ACC112 (cell line): ENCODE results near the gene KAZALD1.

ENCODE experiments used
- H2AFZ ChIP-seq: fragments of 200-600 bp; sonication (generic); one replicate; pipeline ENCODE4 v1.6.0; 2017; ENCODE audit warnings: antibody characterized with exemption, low read length; ENCODE audit not compliant: unreplicated experiment
- H3K27ac ChIP-seq: fragments of 200-600 bp; sonication (generic); 2 replicates; pipeline ENCODE4 v1.5.1; 2014; ENCODE audit warnings: low read depth, mild to moderate bottlenecking, antibody characterized with exemption, low read length, moderate library complexity
- H3K27me3 ChIP-seq: fragments of 200-600 bp; sonication (generic); 2 replicates; pipeline ENCODE4 v1.6.1; 2014; ENCODE audit warnings: mild to moderate bottlenecking, antibody characterized with exemption, low read length, moderate library complexity, mixed read lengths; ENCODE audit not compliant: insufficient read depth
- H3K36me3 ChIP-seq: fragments of 200-600 bp; sonication (generic); 2 replicates; pipeline ENCODE4 v1.6.1; 2016; ENCODE audit warnings: mild to moderate bottlenecking, antibody characterized with exemption, low read length, moderate library complexity, mixed read lengths; ENCODE audit not compliant: insufficient read depth
- H3K4me1 ChIP-seq: fragments of 200-600 bp; sonication (generic); one replicate; pipeline ENCODE4 v1.6.1; 2016; ENCODE audit warnings: low read length, mixed read lengths; ENCODE audit not compliant: insufficient read depth, unreplicated experiment, control insufficient read depth
- H3K4me3 ChIP-seq: fragments of 200-600 bp; sonication (generic); 2 replicates; pipeline ENCODE4 v1.5.1; 2014; ENCODE audit warnings: mild to moderate bottlenecking, low read depth, low read length
- H3K79me2 ChIP-seq: fragments of 200-600 bp; sonication (generic); one replicate; pipeline ENCODE4 v1.6.0; 2016; ENCODE audit warnings: low read length; ENCODE audit not compliant: control insufficient read depth, unreplicated experiment, insufficient read depth

KAZALD1 gene

DNA sequence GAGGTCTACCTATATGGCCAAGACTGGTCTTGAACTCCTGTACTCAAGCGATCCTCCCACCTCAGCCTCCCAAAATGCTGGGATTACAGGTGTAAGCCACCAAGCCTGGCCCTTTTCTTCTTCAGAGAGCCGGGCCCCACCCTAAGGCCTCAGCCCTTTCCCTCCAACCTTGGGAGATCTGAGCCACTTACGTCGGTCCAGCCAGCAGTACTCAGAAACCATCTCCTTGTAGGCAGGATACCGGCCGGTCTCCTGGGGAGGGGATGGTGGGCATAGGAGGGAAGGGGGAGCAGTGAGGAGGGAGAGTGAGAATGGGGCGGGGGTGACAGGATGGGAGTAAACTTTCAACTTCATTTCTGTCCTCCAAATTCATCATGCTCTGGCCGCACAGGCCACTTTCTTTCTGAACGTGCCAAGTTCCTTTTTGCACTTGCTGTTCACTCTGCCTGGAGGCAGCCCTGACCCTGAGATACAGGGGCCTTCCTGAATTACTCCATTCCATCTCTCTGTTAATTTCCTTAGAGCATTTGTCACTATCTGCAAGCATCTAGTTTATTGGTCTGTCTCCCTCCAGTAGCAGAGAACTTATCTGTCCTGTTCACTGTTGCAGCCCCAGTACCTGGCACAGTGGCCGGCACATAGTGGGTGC, 41.2 kb upstream of the KAZALD1 start:
- H3K27ac ChIP-seq: no peak overlapping the region
- H3K4me1 ChIP-seq: peaks cover 7% of the 10 kb centered on the region
- no peaks in the 10 kb centered on the region for H3K27me3 ChIP-seq
- no peak overlapping the region for H3K4me3 ChIP-seq
- H2AFZ ChIP-seq: no peak overlapping the region
- H3K36me3 ChIP-seq: no peaks in the 10 kb centered on the region
- H3K79me2 ChIP-seq: no peaks in the 10 kb centered on the region

DNA sequence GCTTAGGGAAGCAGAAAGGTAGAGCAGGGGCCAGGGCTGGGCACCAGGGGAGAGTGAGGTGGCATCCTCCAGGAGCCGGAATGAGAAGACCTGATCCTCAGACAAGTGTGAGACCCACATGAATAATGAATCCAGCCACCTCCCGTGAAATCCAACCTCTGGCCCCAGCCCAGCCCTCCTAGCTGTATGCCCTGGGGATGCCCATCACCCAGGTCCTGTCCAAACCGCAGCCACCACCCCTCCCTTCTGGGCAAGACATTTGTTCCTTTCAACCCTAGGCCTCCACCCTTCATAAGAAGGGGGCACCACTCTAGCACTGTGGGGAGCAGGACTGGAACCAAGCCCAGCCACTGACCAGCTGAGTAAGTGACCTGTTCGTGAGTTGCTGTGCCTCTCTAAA, 40.5 kb upstream of the KAZALD1 start:
- Histone ChIP-seq H3K27ac (no peak overlapping the region), H3K4me1 (peaks cover 5% of the 10 kb centered on the region), H3K27me3 (no peaks in the 10 kb centered on the region), H3K36me3 (no peaks in the 10 kb centered on the region), H3K79me2 (no peaks in the 10 kb centered on the region), H3K4me3 (no peak overlapping the region), H2AFZ (no peak overlapping the region)

DNA sequence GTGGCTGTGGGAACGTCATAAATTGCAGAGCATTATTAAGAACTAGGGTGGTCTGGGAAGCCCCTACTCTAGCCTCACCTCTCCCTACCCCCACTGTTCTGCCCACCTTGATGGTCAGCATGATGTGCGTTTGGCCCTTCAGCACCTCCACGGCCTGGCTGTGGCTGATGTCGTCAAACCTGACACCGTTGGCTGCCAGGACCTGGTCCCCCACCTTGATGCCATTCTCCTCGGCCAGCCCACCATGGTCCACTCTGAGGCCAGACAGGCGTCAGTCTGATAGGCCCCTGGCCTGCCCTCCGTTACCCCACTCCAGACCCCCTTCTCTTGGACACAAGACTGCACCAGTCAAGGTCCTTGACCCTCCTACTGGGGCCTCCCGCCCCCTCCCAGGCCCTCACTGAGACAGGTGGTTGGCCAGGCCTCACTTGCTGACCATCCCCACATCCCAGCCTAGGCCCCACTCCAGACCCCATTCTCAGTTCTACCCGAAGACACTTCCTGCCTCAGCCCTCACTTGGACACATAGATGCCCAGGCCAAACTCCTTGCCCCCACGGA, 40.0 kb upstream of the KAZALD1 start:
- no peaks in the 10 kb centered on the region for H3K36me3 ChIP-seq
- H3K27ac ChIP-seq: no peak overlapping the region
- no peak overlapping the region for H2AFZ ChIP-seq
- no peak overlapping the region for H3K4me3 ChIP-seq
- no peaks in the 10 kb centered on the region for H3K27me3 ChIP-seq
- H3K79me2 ChIP-seq: no peaks in the 10 kb centered on the region
- H3K4me1 ChIP-seq: peaks cover 5% of the 10 kb centered on the region

DNA sequence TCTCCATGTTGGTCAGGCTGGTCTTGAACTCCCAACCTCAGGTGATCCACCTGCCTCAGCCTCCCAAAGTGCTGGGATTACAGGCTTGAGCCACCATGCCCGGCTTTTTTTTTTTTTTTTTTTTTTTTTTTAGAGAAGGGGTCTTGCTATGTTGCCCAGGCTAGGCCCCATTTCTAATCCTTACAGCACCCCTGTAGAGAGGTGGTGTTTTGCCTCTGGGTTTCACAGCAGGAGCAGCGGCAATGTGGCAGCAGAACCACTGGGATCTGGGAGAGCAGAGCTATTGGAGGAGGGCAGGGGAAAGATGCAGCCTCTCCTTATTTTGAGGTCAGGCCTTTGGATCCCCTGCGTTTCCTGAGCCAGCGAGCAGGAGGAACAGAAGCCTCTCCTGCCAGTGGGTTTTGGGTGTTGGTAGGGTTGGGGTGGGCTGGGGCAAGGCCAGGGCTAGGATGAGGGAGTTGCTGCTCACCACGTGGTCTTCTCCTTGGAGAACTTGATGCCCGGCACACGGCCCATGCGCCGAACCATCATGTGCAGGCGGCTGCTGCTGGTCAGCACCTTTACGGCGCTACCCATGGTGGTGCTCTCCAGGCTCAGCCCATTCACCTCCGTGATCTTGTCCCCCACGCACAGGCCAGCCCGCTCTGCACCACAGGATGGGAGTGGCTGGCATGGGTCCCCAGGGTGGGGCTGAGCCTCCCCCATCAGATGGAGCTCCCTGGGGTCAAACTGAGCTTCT, 38.7 kb upstream of the KAZALD1 start:
- H3K27me3 ChIP-seq: no peaks in the 10 kb centered on the region
- H3K36me3 ChIP-seq: no peaks in the 10 kb centered on the region
- no peaks in the 10 kb centered on the region for H3K79me2 ChIP-seq
- no peak overlapping the region for H2AFZ ChIP-seq
- peaks cover 5% of the 10 kb centered on the region for H3K4me1 ChIP-seq
- no peak overlapping the region for H3K27ac ChIP-seq
- no peak overlapping the region for H3K4me3 ChIP-seq

DNA sequence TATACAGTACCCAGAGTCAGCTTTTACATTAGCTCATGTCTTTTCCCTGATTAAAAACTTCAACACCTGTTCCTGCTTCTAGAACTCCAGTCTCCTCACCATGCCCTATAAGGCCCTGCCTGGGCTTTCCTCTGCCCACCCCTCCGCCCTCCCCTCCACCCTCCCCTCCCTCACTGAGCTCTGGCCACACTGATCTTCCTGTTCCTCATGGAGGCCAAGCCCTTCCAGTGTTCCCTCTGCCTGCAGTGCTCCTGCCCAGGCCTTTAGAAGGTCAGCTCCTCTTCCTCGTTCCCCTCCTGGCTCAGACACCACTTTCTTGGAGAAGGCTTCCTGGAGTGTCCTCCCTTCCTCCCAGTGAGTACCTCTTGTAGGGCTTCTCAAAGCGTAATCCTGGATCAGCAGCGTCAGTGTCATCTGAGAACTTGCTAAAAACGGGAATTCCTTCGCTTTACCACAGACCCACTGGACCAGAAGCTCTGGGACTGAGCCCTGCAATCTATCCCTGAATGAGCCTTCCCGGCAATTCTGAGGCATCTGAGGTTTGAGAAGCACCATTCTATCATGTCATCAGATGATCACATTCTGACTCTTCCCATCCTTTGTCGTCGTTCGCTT, 34.6 kb upstream of the KAZALD1 start:
- no peak overlapping the region for H3K4me3 ChIP-seq
- peaks cover 5% of the 10 kb centered on the region for H3K4me1 ChIP-seq
- H3K27me3 ChIP-seq: no peaks in the 10 kb centered on the region
- H3K36me3 ChIP-seq: no peaks in the 10 kb centered on the region
- H3K79me2 ChIP-seq: no peaks in the 10 kb centered on the region
- no peak overlapping the region for H3K27ac ChIP-seq
- H2AFZ ChIP-seq: no peak overlapping the region

GRCh38 chr10:101028446-101029337, 33.1 kb upstream of the KAZALD1 start:
- H3K27ac ChIP-seq: no peak overlapping the region
- peaks cover 8% of the 10 kb centered on the region for H3K79me2 ChIP-seq
- H3K4me3 ChIP-seq: no peak overlapping the region
- no peaks in the 10 kb centered on the region for H3K27me3 ChIP-seq
- no peaks in the 10 kb centered on the region for H3K36me3 ChIP-seq
- H3K4me1 ChIP-seq: peaks cover 12% of the 10 kb centered on the region
- H2AFZ ChIP-seq: no peak overlapping the region

DNA sequence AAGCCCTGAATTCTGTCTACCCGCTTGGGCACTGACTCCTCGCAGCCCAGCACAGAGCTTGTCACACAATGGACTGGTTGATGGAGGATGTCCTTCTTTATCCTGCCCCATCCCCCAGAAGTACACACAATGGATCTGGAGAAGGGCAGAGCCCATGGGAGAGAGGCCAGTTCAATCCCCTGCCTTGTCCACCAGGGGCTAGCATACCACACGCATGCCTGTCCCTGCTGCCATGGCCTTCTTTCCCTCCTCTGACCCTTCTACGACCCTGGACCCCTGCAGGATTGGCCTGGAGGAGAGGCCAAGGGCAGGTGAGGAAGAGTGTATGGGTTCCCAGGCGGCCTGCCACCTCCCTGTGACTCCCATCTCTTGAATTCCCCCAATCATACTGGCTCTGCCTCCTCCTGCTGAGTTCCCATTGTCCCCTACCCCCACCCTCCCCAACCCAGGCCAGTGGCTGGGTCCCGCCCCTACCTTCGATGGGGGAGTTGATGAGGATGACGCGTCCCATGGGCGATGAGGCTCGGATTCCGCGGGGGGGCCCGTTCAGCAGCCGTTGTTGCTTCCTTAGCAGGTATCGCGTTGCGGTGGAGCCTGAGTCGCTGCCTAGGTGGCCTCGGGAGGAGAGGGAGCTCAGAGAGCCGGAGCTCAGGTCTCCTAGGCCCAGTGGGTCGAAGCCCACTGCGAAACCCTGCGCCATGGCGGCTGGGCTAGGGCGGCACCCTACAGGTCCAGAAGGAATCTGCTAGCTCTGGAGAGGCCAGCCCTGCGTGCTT, 32.1 kb upstream of the KAZALD1 start:
- Histone ChIP-seq H2AFZ (no peak overlapping the region), H3K27ac (no peak overlapping the region), H3K27me3 (no peaks in the 10 kb centered on the region), H3K4me1 (peaks cover 12% of the 10 kb centered on the region), H3K79me2 (peaks cover 16% of the 10 kb centered on the region), H3K36me3 (no peaks in the 10 kb centered on the region; the same call in 1 of the 2 replicates), H3K4me3 (no peak overlapping the region)

GRCh38 chr10:101030496-101031127, 31.2 kb upstream of the KAZALD1 start:
- Histone ChIP-seq H3K4me1 (peaks cover 12% of the 10 kb centered on the region), H3K4me3 (peak overlapping the region; percentile 99), H2AFZ (no peak overlapping the region), H3K27me3 (no peaks in the 10 kb centered on the region), H3K27ac (no peak overlapping the region), H3K36me3 (peaks cover 4% of the 10 kb centered on the region; the same call in 1 of the 2 replicates), H3K79me2 (peaks cover 24% of the 10 kb centered on the region)

GRCh38 chr10:101031128-101031795, 30.5 kb upstream of the KAZALD1 start, which contains the start of the genes PDZD7 and SFXN3:
PDZD7 (minus strand) TSS chr10:101031129; CDS start chr10:101030219, 910 bp downstream.
SFXN3 (plus strand) TSS chr10:101031234; CDS start chr10:101034695, 3,461 bp downstream.
- Histone ChIP-seq H2AFZ (peak within 1 kb of the TSS; percentile 82), H3K4me3 (peak within 1 kb of the TSS; percentile 99), H3K27me3 (no peaks in the 10 kb centered on the region), H3K36me3 (peaks cover 4% of the 10 kb centered on the region; the same call in 1 of the 2 replicates), H3K79me2 (peaks cover 25% of the 10 kb centered on the region), H3K4me1 (peaks cover 12% of the 10 kb centered on the region), H3K27ac (peak within 1 kb of the TSS; percentile 98)
